Endothelial cell of umbilical vein (primary cell): ENCODE results near the gene ENTPD6. TPM values are rescaled to one million over a fixed set of nuclear protein-coding genes. Genes with fewer than 3 reads are reported as not detected.

Experiments
- BruUV-seq: library from RNA; stranded (reverse); fragments of 400-500 nt; replicated peaks from 2 replicates; lab custom pipeline; 2021; lab: Mats Ljungman, UMichigan
- CTCF ChIA-PET: fragments of 300-600, 350-600 bp; sonication (Branson Sonifier 250); formaldehyde crosslinking; loops from one replicate; lab custom pipeline; 2021; ENCODE audit warnings: antibody characterized with exemption, inconsistent platforms; lab: Charles Lee
- POLR2A ChIA-PET: fragments of 300-600, 350-600 bp; sonication (Branson Sonifier 250); formaldehyde crosslinking; loops from one replicate; lab custom pipeline; 2021; ENCODE audit warnings: antibody characterized with exemption, inconsistent platforms; lab: Charles Lee
- DNase-seq: peaks from one replicate; pipeline ENCODE4 v3.0.0-alpha.2; 2011; ENCODE audit warnings: low read depth, low spot score
- FAIRE-seq: peaks from 2 replicates; lab custom pipeline; 2011; peaks lifted over from hg19 to GRCh38; lab: Jason Lieb, UNC
- H2AFZ ChIP-seq: 2 replicates; pipeline ENCODE4 v1.6.0; 2012; ENCODE audit warnings: low read depth, low read length, control low read depth, inconsistent platforms
- H3K27ac ChIP-seq: 2 replicates; pipeline ENCODE4 v1.5.1; 2011; ENCODE audit warnings: low read depth, mild to moderate bottlenecking, control low read depth, low read length, moderate library complexity; ENCODE audit not compliant: insufficient read depth
- H3K27me3 ChIP-seq, 2 experiments: 2 replicates each; pipeline versions ENCODE4 v1.6.0 to v1.6.1; 2011; ENCODE audit warnings: low read length in 2 of 2, mixed read lengths in 1 of 2; ENCODE audit not compliant: control insufficient read depth in 2 of 2, insufficient read depth in 2 of 2
- H3K36me3 ChIP-seq, 2 experiments: 2 replicates in 1 of 2; 3 replicates in 1 of 2; pipeline ENCODE4 v1.5.1; 2011; ENCODE audit warnings: low read length in 2 of 2, mild to moderate bottlenecking in 1 of 2, moderate library complexity in 1 of 2; ENCODE audit not compliant: control insufficient read depth in 2 of 2, insufficient read depth in 2 of 2; ENCODE audit errors: extremely low read depth in 1 of 2
- H3K4me1 ChIP-seq: 3 replicates; pipeline ENCODE4 v1.5.1; 2011; ENCODE audit warnings: mild to moderate bottlenecking, low read length; ENCODE audit not compliant: control insufficient read depth, insufficient read depth; ENCODE audit errors: extremely low read depth
- H3K4me2 ChIP-seq: 2 replicates; pipeline ENCODE4 v1.6.1; 2011; ENCODE audit warnings: low read length, control low read depth, mixed read lengths; ENCODE audit not compliant: insufficient read depth
- H3K4me3 ChIP-seq, 3 experiments: fragments of 200-600 bp in 1 of 3; sonication (generic), shearing (Covaris generic) in 1 of 3; replicated peaks in 1 of 3; 2 replicates each; pipeline ENCODE4 v1.5.1; 2011 to 2016; ENCODE audit warnings: control low read depth in 3 of 3, low read length in 3 of 3, mild to moderate bottlenecking in 2 of 3, inconsistent platforms in 1 of 3, low read depth in 1 of 3, moderate library complexity in 1 of 3; ENCODE audit not compliant: insufficient read depth in 1 of 3
- H3K79me2 ChIP-seq: 2 replicates; pipeline ENCODE4 v1.6.0; 2012; ENCODE audit warnings: low read length, inconsistent platforms; ENCODE audit not compliant: control insufficient read depth, insufficient read depth
- H3K9ac ChIP-seq: replicated peaks from 2 replicates; pipeline ENCODE3; 2011; ENCODE audit warnings: low read length, control low read depth; ENCODE audit not compliant: insufficient read depth; ENCODE audit errors: extremely low read depth
- H3K9me1 ChIP-seq: replicated peaks from 3 replicates; pipeline ENCODE4 v1.6.0; 2011; ENCODE audit warnings: mild to moderate bottlenecking, low read length; ENCODE audit not compliant: control insufficient read depth, insufficient read depth; ENCODE audit errors: extremely low read depth
- H3K9me3 ChIP-seq: replicated peaks from 2 replicates; pipeline ENCODE4 v1.5.1; 2012; ENCODE audit warnings: low read length, inconsistent platforms; ENCODE audit not compliant: control insufficient read depth, insufficient read depth
- H4K20me1 ChIP-seq: replicated peaks from 2 replicates; pipeline ENCODE3; 2011; ENCODE audit warnings: mild to moderate bottlenecking, low read length; ENCODE audit not compliant: control insufficient read depth, insufficient read depth; ENCODE audit errors: extremely low read depth
- EZH2 ChIP-seq: IDR thresholded peaks from 2 replicates; pipeline ENCODE4 v1.6.1; 2012; ENCODE audit warnings: borderline replicate concordance, low read depth, mild to moderate bottlenecking, moderate library complexity, low read length, inconsistent platforms; ENCODE audit not compliant: severe bottlenecking
- FOS ChIP-seq: IDR thresholded peaks from 2 replicates; pipeline ENCODE4 v1.6.1; 2011; ENCODE audit warnings: mild to moderate bottlenecking, low read length, moderate library complexity, borderline replicate concordance; ENCODE audit not compliant: insufficient read depth
- GATA2 ChIP-seq: IDR thresholded peaks from 2 replicates; pipeline ENCODE4 v1.7.0; 2011; ENCODE audit warnings: low read depth, mild to moderate bottlenecking, moderate library complexity, mixed read lengths, low read length; ENCODE audit not compliant: insufficient read length, insufficient read depth
- JUN ChIP-seq: IDR thresholded peaks from 2 replicates; pipeline ENCODE4 v1.6.1; 2011; ENCODE audit warnings: borderline replicate concordance, low read depth; ENCODE audit not compliant: insufficient read length, insufficient read depth
- MYC ChIP-seq: IDR thresholded peaks from one replicate; pipeline ENCODE4 v1.6.1; 2011; ENCODE audit warnings: mild to moderate bottlenecking, low read depth, low read length
- POLR2A ChIP-seq: IDR thresholded peaks from 2 replicates; pipeline ENCODE4 v1.6.1; 2012; ENCODE audit warnings: low read depth, mild to moderate bottlenecking, control low read depth, low read length
- dilution Hi-C: fragments of 300-500 bp; cut with MboI; formaldehyde crosslinking; loops from one replicate; pipeline ENCODE4 v1.15.0; 2019; ENCODE audit warnings: low sequenced_read_pairs; ENCODE audit not compliant: extremely low pct_ligation_motif_present
- intact Hi-C: fragments of 100-400 bp; cut with micrococcal nuclease; formaldehyde crosslinking; loops from one replicate; pipeline ENCODE4 v1.10.0; 2022
- polyA plus RNA-seq, 4 experiments: library from polyadenylated mRNA; depleted of rRNA in 3 of 4; stranded (reverse) in 3 of 4; unstranded in 1 of 4; fragments of >200 nt; gene quantifications; 2 replicates each; pipeline versions ENCODE4 v1.2.1 to v1.2.3, GENCODE V29; 2011 to 2012; ENCODE audit warnings: missing spikeins in 1 of 4
- total RNA-seq: library from RNA; stranded (reverse); gene quantifications from 2 replicates; pipeline ENCODE4 v1.2.3, GENCODE V29; 2021
- TF ChIP-seq, protein P1 (sequence below): IDR thresholded peaks from 2 replicates; pipeline ENCODE4 v1.6.1; 2011; ENCODE audit not compliant: insufficient read depth, insufficient read length
- TF ChIP-seq, protein P2 (sequence below), 2 donors: IDR thresholded peaks; 1 replicate in 1 of 2; 2 replicates in 1 of 2; pipeline ENCODE4 v1.5.1; 2011; ENCODE audit warnings: low read length in 2 of 2, mild to moderate bottlenecking in 2 of 2, moderate library complexity in 2 of 2, control low read depth in 1 of 2, inconsistent platforms in 1 of 2, low read depth in 1 of 2; ENCODE audit not compliant: insufficient read depth in 1 of 2; ENCODE audit errors: extremely low read depth in 1 of 2

The ENTPD6 gene
- total and polyA plus RNA-seq, 2 donors (not counting 3 experiments of a cell fraction or from before 2014, with no cell fraction given): 51.2 to 86.3 TPM

- intact Hi-C loops: no loop called here
- Histone ChIP-seq H3K9ac (no peak overlapping the region), H3K27ac (no peak overlapping the region), H3K79me2 (peaks cover 33% of the 10 kb centered on the region), H3K4me3 (no peak overlapping the region), H4K20me1 (peaks cover 2% of the 10 kb centered on the region), H2AFZ (no peak overlapping the region), H3K36me3 (no peaks in the 10 kb centered on the region), H3K9me3 (no peaks in the 10 kb centered on the region), H3K4me2 (no peak overlapping the region), H3K27me3 (no peaks in the 10 kb centered on the region), H3K4me1 (peaks cover 5% of the 10 kb centered on the region), H3K9me1 (no peaks in the 10 kb centered on the region)
- POLR2A ChIA-PET: no interaction called here
- FAIRE-seq: no peak
- BruUV-seq: no TSS peak
- CTCF ChIA-PET: interaction anchor here (1.6 to 3.2 kb wide), 2 partner anchors 24 to 49 kb away, joined by 4 to 18 read pairs; partner anchors contain the start of gene PYGB
- no peak for DNase-seq
- dilution Hi-C loops: no loop called here
- TF ChIP-seq POLR2A (no peak), MYC (no peak), JUN (no peak), EZH2 (no peak), FOS (no peak), GATA2 (no peak)
- TF ChIP-seq, protein P1, sequence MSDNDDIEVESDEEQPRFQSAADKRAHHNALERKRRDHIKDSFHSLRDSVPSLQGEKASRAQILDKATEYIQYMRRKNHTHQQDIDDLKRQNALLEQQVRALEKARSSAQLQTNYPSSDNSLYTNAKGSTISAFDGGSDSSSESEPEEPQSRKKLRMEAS: no peak
- TF ChIP-seq, protein P2, sequence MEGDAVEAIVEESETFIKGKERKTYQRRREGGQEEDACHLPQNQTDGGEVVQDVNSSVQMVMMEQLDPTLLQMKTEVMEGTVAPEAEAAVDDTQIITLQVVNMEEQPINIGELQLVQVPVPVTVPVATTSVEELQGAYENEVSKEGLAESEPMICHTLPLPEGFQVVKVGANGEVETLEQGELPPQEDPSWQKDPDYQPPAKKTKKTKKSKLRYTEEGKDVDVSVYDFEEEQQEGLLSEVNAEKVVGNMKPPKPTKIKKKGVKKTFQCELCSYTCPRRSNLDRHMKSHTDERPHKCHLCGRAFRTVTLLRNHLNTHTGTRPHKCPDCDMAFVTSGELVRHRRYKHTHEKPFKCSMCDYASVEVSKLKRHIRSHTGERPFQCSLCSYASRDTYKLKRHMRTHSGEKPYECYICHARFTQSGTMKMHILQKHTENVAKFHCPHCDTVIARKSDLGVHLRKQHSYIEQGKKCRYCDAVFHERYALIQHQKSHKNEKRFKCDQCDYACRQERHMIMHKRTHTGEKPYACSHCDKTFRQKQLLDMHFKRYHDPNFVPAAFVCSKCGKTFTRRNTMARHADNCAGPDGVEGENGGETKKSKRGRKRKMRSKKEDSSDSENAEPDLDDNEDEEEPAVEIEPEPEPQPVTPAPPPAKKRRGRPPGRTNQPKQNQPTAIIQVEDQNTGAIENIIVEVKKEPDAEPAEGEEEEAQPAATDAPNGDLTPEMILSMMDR (IDR thresholded peaks at IDR 0.05; ENCODE audit: extremely low read depth in 1 of 2, insufficient read depth in 1 of 2, low read depth in 1 of 2, low read length in 2 of 2): no peak
Measured at GRCh38 chr20:25198663-25199383, 3.3 kb downstream of the ENTPD6 start.
